Keratinocyte (primary cell): Measurements from ENCODE around the gene SYT15B.
"Not testable (repeated sequence)": the region's sequence is repeated elsewhere in the genome, so short reads cannot be mapped to it uniquely, and the experiment has no call there.

Experiments
- CTCF ChIP-seq, 3 experiments: IDR thresholded peaks in 1 of 3; conservative IDR thresholded peaks in 1 of 3; optimal IDR thresholded peaks in 1 of 3; 2 replicates in 2 of 3; 3 replicates in 1 of 3; pipeline versions ENCODE3 to v1.5.1; 2011; ENCODE audit warnings: low read length in 3 of 3, mild to moderate bottlenecking in 3 of 3, moderate library complexity in 2 of 3, control low read depth in 1 of 3, inconsistent platforms in 1 of 3; ENCODE audit not compliant: insufficient read depth in 2 of 3; ENCODE audit errors: extremely low read depth in 1 of 3
- EZH2 ChIP-seq: IDR thresholded peaks from one replicate; pipeline ENCODE4 v1.6.1; 2012; ENCODE audit warnings: inconsistent platforms, mild to moderate bottlenecking, low read length, moderate library complexity

- TF ChIP-seq CTCF (optimal IDR thresholded peaks at IDR 0.05 in 1 of 3, IDR thresholded peaks at IDR 0.05 in 1 of 3, conservative IDR thresholded peaks at IDR 0.05 in 1 of 3; ENCODE audit: extremely low read depth in 1 of 3, insufficient read depth in 2 of 3, low read length in 3 of 3); EZH2: not testable (repeated sequence)
These were observed 46.2 kb downstream of the SYT15B start for GRCh38 chr10:47717011-47717769.
